ENCODE results near the gene EPB41.

EPB41 gene

GRCh38 chr1:28893403-28894102 is 20.8 kb upstream of the EPB41 start:
- DNase-seq: peak; percentile 76

GRCh38 chr1:28894785-28895184 is 19.6 kb upstream of the EPB41 start:
- DNase-seq: no peak

- DNase-seq: no peak
Observed at GRCh38 chr1:28895896-28896608, 18.3 kb upstream of the EPB41 start.

GRCh38 chr1:28896609-28896986 is 17.8 kb upstream of the EPB41 start:
- DNase-seq: no peak

GRCh38 chr1:28897789-28898188 is 16.6 kb upstream of the EPB41 start:
- no peak for DNase-seq

- DNase-seq: no peak
Observed at GRCh38 chr1:28898405-28898881, 15.9 kb upstream of the EPB41 start.

- no peak for DNase-seq
Observed at GRCh38 chr1:28899267-28899666, 15.1 kb upstream of the EPB41 start.

- no peak for DNase-seq
Observed at GRCh38 chr1:28900562-28900961, 13.8 kb upstream of the EPB41 start.

- no peak for DNase-seq
Observed at GRCh38 chr1:28902738-28903137, 11.6 kb upstream of the EPB41 start.

- no peak for DNase-seq
Observed at GRCh38 chr1:28905921-28906666, 8.3 kb upstream of the EPB41 start.

- DNase-seq: no peak
Observed at GRCh38 chr1:28909198-28909597, 5.2 kb upstream of the EPB41 start.

GRCh38 chr1:28910379-28911115 is 3.8 kb upstream of the EPB41 start:
- no peak for DNase-seq

GRCh38 chr1:28913786-28914227 is 562 bp upstream of the EPB41 start:
- no peak for DNase-seq

GRCh38 chr1:28915031-28915895 is 894 bp downstream of the EPB41 start:
- peak; percentile 49 for DNase-seq

GRCh38 chr1:28917757-28918118 is 3.4 kb downstream of the EPB41 start:
- no peak for DNase-seq

- no peak for DNase-seq
Observed at GRCh38 chr1:28921286-28921869, 7.0 kb downstream of the EPB41 start.

GRCh38 chr1:28925350-28925891 is 11.1 kb downstream of the EPB41 start:
- DNase-seq: no peak

- no peak for DNase-seq
Observed at GRCh38 chr1:28926629-28927265, 12.4 kb downstream of the EPB41 start.

- no peak for DNase-seq
Observed at GRCh38 chr1:28927266-28927647, 12.9 kb downstream of the EPB41 start.

- DNase-seq: peak; percentile 13
Observed at GRCh38 chr1:28927648-28928313, 13.4 kb downstream of the EPB41 start.
